H1 (cell line): ENCODE measurements around the gene TUNAR. TPM values are rescaled to one million over a fixed set of nuclear protein-coding genes. Genes with fewer than 3 reads are reported as not detected.

Experiments
- CTCF ChIA-PET: fragments of 300-600 bp; sonication (Branson Sonifier 250); formaldehyde crosslinking; loops from one replicate; lab custom pipeline; 2021; ENCODE audit not compliant: partially characterized antibody; lab: Charles Lee
- POLR2A ChIA-PET: fragments of 300-600 bp; sonication (Branson Sonifier 250); formaldehyde crosslinking; loops from one replicate; lab custom pipeline; 2021; ENCODE audit warnings: inconsistent platforms; ENCODE audit not compliant: partially characterized antibody; lab: Charles Lee
- DNase-seq, 2 experiments: peaks; one replicate each; pipeline versions ENCODE4 v3.0.0 to v3.0.0-alpha.2; 2010 to 2022; ENCODE audit warnings: low spot score in 2 of 2, low read depth in 1 of 2, mixed read lengths in 1 of 2
- FAIRE-seq: peaks from 2 replicates; lab custom pipeline; 2011; peaks lifted over from hg19 to GRCh38; lab: Jason Lieb, UNC
- H2AFZ ChIP-seq: 2 replicates; pipeline ENCODE4 v1.8.1; 2012; ENCODE audit warnings: low read length, inconsistent platforms
- H2AK5ac ChIP-seq: 2 replicates; pipeline ENCODE4 v1.6.1; 2013; ENCODE audit warnings: low read depth, low read length
- H2BK120ac ChIP-seq: replicated peaks from 2 replicates; pipeline ENCODE3; 2013; ENCODE audit warnings: low read depth, low read length, inconsistent platforms
- H2BK12ac ChIP-seq: 2 replicates; pipeline ENCODE4 v1.6.1; 2013; ENCODE audit warnings: low read depth, low read length
- H2BK15ac ChIP-seq: 2 replicates; pipeline ENCODE4 v1.6.1; 2013; ENCODE audit warnings: low read length
- H2BK20ac ChIP-seq: 2 replicates; pipeline ENCODE4 v1.6.1; 2013; ENCODE audit warnings: low read length
- H2BK5ac ChIP-seq: 2 replicates; pipeline ENCODE4 v1.6.1; 2013; ENCODE audit warnings: low read depth, low read length
- H3K14ac ChIP-seq: 2 replicates; pipeline ENCODE4 v1.6.1; 2013; ENCODE audit warnings: inconsistent platforms; ENCODE audit not compliant: insufficient read length
- H3K18ac ChIP-seq: 2 replicates; pipeline ENCODE4 v1.6.1; 2013; ENCODE audit warnings: low read length; ENCODE audit errors: extremely low read depth
- H3K23ac ChIP-seq: 2 replicates; pipeline ENCODE4 v1.6.1; 2013; ENCODE audit warnings: inconsistent platforms; ENCODE audit not compliant: insufficient read length
- H3K23me2 ChIP-seq: 2 replicates; pipeline ENCODE4 v1.6.1; 2013; ENCODE audit warnings: low read depth, low read length
- H3K27ac ChIP-seq: 2 replicates; pipeline ENCODE4 v1.6.1; 2011; ENCODE audit warnings: low read depth, low read length, inconsistent platforms
- H3K27me3 ChIP-seq, 4 experiments: replicated peaks in 1 of 4; 1 replicate in 1 of 4; 2 replicates in 3 of 4; pipeline versions ENCODE4 v1.6.1 to v1.8.1; 2011 to 2013; ENCODE audit warnings: low read length in 3 of 4, mild to moderate bottlenecking in 3 of 4, inconsistent platforms in 2 of 4, mixed read lengths in 2 of 4, moderate library complexity in 1 of 4; ENCODE audit not compliant: control insufficient read depth in 3 of 4, insufficient read depth in 3 of 4; ENCODE audit errors: extremely low read depth in 1 of 4
- H3K36me3 ChIP-seq, 4 experiments: 2 replicates each; pipeline versions ENCODE4 v1.6.1 to v1.8.1; 2011 to 2013; ENCODE audit warnings: mild to moderate bottlenecking in 4 of 4, low read length in 3 of 4, moderate library complexity in 2 of 4, control low read depth in 1 of 4, inconsistent platforms in 1 of 4; ENCODE audit not compliant: insufficient read depth in 4 of 4, control insufficient read depth in 2 of 4
- H3K4ac ChIP-seq: replicated peaks from 2 replicates; pipeline ENCODE3; 2013; ENCODE audit warnings: low read length, low read depth, mixed read lengths, inconsistent platforms; ENCODE audit not compliant: insufficient read length
- H3K4me1 ChIP-seq, 4 experiments: replicated peaks in 1 of 4; 1 replicate in 1 of 4; 2 replicates in 3 of 4; pipeline versions ENCODE4 v1.6.1 to v1.8.1; 2011 to 2013; ENCODE audit warnings: low read length in 3 of 4, inconsistent platforms in 2 of 4, mixed read lengths in 1 of 4; ENCODE audit not compliant: insufficient read depth in 4 of 4, control insufficient read depth in 3 of 4
- H3K4me2 ChIP-seq, 2 experiments: 2 replicates each; pipeline versions ENCODE4 v1.6.1 to v1.8.1; 2011 to 2013; ENCODE audit warnings: low read depth in 2 of 2, low read length in 2 of 2, control low read depth in 1 of 2, inconsistent platforms in 1 of 2, mild to moderate bottlenecking in 1 of 2; ENCODE audit not compliant: insufficient read depth in 1 of 2
- H3K4me3 ChIP-seq, 4 experiments: fragments of 200-600, 300-600 bp in 1 of 4; sonication (generic), shearing (Covaris generic), sonication (Bioruptor Twin) in 1 of 4; 2 replicates each; pipeline versions ENCODE4 v1.5.1 to v1.8.1; 2011 to 2016; ENCODE audit warnings: low read length in 4 of 4, low read depth in 3 of 4, control low read depth in 2 of 4, inconsistent platforms in 2 of 4, mild to moderate bottlenecking in 2 of 4, mixed read lengths in 1 of 4, moderate library complexity in 1 of 4; ENCODE audit not compliant: insufficient read depth in 2 of 4; ENCODE audit errors: extremely low read depth in 1 of 4
- H3K56ac ChIP-seq: replicated peaks from 2 replicates; pipeline ENCODE3; 2013; ENCODE audit warnings: low read depth, mild to moderate bottlenecking, mixed read lengths, low read length, inconsistent platforms; ENCODE audit not compliant: insufficient read length
- H3K79me1 ChIP-seq: 2 replicates; pipeline ENCODE4 v1.6.1; 2013; ENCODE audit warnings: low read depth, low read length, control low read depth
- H3K79me2 ChIP-seq, 2 experiments: 2 replicates each; pipeline versions ENCODE4 v1.6.1 to v1.8.1; 2012 to 2013; ENCODE audit warnings: low read length in 2 of 2, mild to moderate bottlenecking in 2 of 2, inconsistent platforms in 1 of 2; ENCODE audit not compliant: insufficient read depth in 2 of 2, control insufficient read depth in 1 of 2
- H3K9ac ChIP-seq, 4 experiments: replicated peaks in 1 of 4; 1 replicate in 1 of 4; 2 replicates in 3 of 4; pipeline versions ENCODE4 v1.6.1 to v1.8.1; 2011 to 2013; ENCODE audit warnings: low read depth in 3 of 4, low read length in 3 of 4, control low read depth in 2 of 4, mild to moderate bottlenecking in 2 of 4, moderate library complexity in 2 of 4, inconsistent platforms in 1 of 4; ENCODE audit errors: extremely low read depth in 1 of 4
- H3K9me3 ChIP-seq, 2 experiments: 2 replicates each; pipeline versions ENCODE4 v1.6.1 to v1.8.1; 2012 to 2013; ENCODE audit warnings: mild to moderate bottlenecking in 2 of 2, moderate library complexity in 2 of 2, control low read depth in 1 of 2, inconsistent platforms in 1 of 2, low read depth in 1 of 2, low read length in 1 of 2, mixed read lengths in 1 of 2; ENCODE audit not compliant: insufficient read depth in 2 of 2
- H4K20me1 ChIP-seq, 2 experiments: replicated peaks in 1 of 2; 2 replicates each; pipeline versions ENCODE3 to v1.8.1; 2011 to 2013; ENCODE audit warnings: inconsistent platforms in 2 of 2, low read length in 2 of 2, mild to moderate bottlenecking in 1 of 2; ENCODE audit not compliant: insufficient read depth in 2 of 2, control insufficient read depth in 1 of 2
- H4K5ac ChIP-seq: 2 replicates; pipeline ENCODE4 v1.6.1; 2013; ENCODE audit warnings: low read length, low read depth, mixed read lengths, inconsistent platforms; ENCODE audit not compliant: insufficient read length
- H4K8ac ChIP-seq: 2 replicates; pipeline ENCODE4 v1.8.0; 2013; ENCODE audit warnings: mild to moderate bottlenecking, moderate library complexity, low read length, inconsistent platforms; ENCODE audit not compliant: insufficient read depth; ENCODE audit errors: extremely low read depth
- H4K91ac ChIP-seq: replicated peaks from 2 replicates; pipeline ENCODE3; 2013; ENCODE audit warnings: low read length, mixed read lengths, inconsistent platforms; ENCODE audit not compliant: insufficient read length
- CBX5 ChIP-seq: fragments of 300-800, 300-1000 bp; sonication (generic); IDR thresholded peaks from 2 replicates; pipeline ENCODE4 v1.7.1; 2016; ENCODE audit warnings: antibody characterized with exemption, low read length, low read depth
- CREB1 ChIP-seq: IDR thresholded peaks from 2 replicates; pipeline ENCODE4 v1.6.1; 2012; ENCODE audit warnings: inconsistent platforms
- EGR1 ChIP-seq: IDR thresholded peaks from 2 replicates; pipeline ENCODE4 v1.6.1; 2011; ENCODE audit warnings: low read depth, low read length, borderline replicate concordance
- EP300 ChIP-seq, 2 experiments: IDR thresholded peaks; 1 replicate in 1 of 2; 2 replicates in 1 of 2; pipeline ENCODE4 v1.6.1; 2011 to 2012; ENCODE audit warnings: low read depth in 2 of 2, low read length in 2 of 2, mild to moderate bottlenecking in 2 of 2, borderline replicate concordance in 1 of 2, inconsistent platforms in 1 of 2, moderate library complexity in 1 of 2
- HDAC2 ChIP-seq, 2 experiments: fragments of 300-600 bp in 1 of 2; sonication (generic) in 1 of 2; IDR thresholded peaks; 2 replicates each; pipeline ENCODE4 v1.6.1; 2011 to 2012; ENCODE audit warnings: low read depth in 2 of 2, low read length in 2 of 2, mild to moderate bottlenecking in 2 of 2, moderate library complexity in 2 of 2, borderline replicate concordance in 1 of 2, inconsistent platforms in 1 of 2
- PHF8 ChIP-seq: fragments of 200-600 bp; sonication (generic); conservative IDR thresholded peaks from 2 replicates; pipeline ENCODE4 v1.7.1; 2012; ENCODE audit warnings: low read depth, mild to moderate bottlenecking, inconsistent platforms, low read length, moderate library complexity
- RAD21 ChIP-seq, 2 experiments: IDR thresholded peaks in 1 of 2; conservative IDR thresholded peaks in 1 of 2; 2 replicates each; pipeline ENCODE4 v1.6.1; 2011; ENCODE audit warnings: low read depth in 2 of 2, low read length in 2 of 2, improper control_type of control experiment in 1 of 2, inconsistent platforms in 1 of 2, mild to moderate bottlenecking in 1 of 2, moderate library complexity in 1 of 2
- RBBP5 ChIP-seq: IDR thresholded peaks from 2 replicates; pipeline ENCODE4 v1.7.1; 2012; ENCODE audit warnings: low read depth, mild to moderate bottlenecking, inconsistent platforms, low read length, moderate library complexity, borderline replicate concordance
- SUZ12 ChIP-seq: fragments of 200-600 bp; sonication (generic); IDR thresholded peaks from 2 replicates; pipeline ENCODE4 v1.6.1; 2012; ENCODE audit warnings: mild to moderate bottlenecking, inconsistent platforms, low read length, moderate library complexity, mixed read lengths
- TCF12 ChIP-seq: IDR thresholded peaks from 2 replicates; pipeline ENCODE4 v1.6.1; 2011; ENCODE audit warnings: low read depth, mild to moderate bottlenecking, low read length
- WGBS, 2 experiments: shearing (Covaris generic) in 1 of 2; methylation state at CpG; one replicate each; pipeline versions ENCODE4 v1.1.6 to v1.1.7; 2013 to 2015; ENCODE audit warnings: low lambda C conversion rate in 2 of 2, mixed read lengths in 2 of 2, inconsistent platforms in 1 of 2, low coverage in 1 of 2, missing lambda C conversion rate in 1 of 2; ENCODE audit not compliant: insufficient replicate concordance in 2 of 2, insufficient coverage in 1 of 2, insufficient read length in 1 of 2; ENCODE audit errors: extremely low coverage in 1 of 2, missing lambda C conversion rate in 1 of 2; 5-methylcytosine and 5-hydroxymethylcytosine counted together
- polyA plus RNA-seq, 7 experiments: library from polyadenylated mRNA; depleted of rRNA in 3 of 7; stranded (reverse) in 5 of 7; unstranded in 2 of 7; fragments of >200 nt in 5 of 7; fragments of 200-250 nt in 2 of 7; gene quantifications; 1 replicate in 5 of 7; 2 replicates in 1 of 7; 4 replicates in 1 of 7; pipeline versions ENCODE4 v1.2.1 to v1.2.3, GENCODE V29; 2011 to 2013; ENCODE audit warnings: missing spikeins in 2 of 7, mixed read lengths in 2 of 7
- total RNA-seq: library from RNA; stranded (reverse); fragmentation: NEBNext Ultra II Directional; extraction: Animal tissue kit (Norgen Biotek cat#: 25700); gene quantifications from 2 replicates; pipeline ENCODE4 v1.2.1, GENCODE V29; 2021

TUNAR gene
- total and polyA plus RNA-seq, 2 of the 8 experiments (the other 6 are each of a cell fraction or from before 2014, with no cell fraction given) = 12.8 to 63.9 TPM

- Histone ChIP-seq H3K4me3 (no peak overlapping the region), H3K4me2 (peak overlapping the region in 1 of 2 experiments; percentile 52; a peak in 1 of 4 replicates), H2BK12ac (peak overlapping the region; percentile 5; the same call in 1 of the 2 replicates), H3K27ac (no peak overlapping the region), H3K4me1 (peaks cover 4 to 13% (median 10%) of the 10 kb centered on the region in 4 experiments), H3K9ac (no peak overlapping the region), H3K14ac (no peak overlapping the region), H2AFZ (peak overlapping the region; percentile 99), H2BK15ac (0 out of 2 replicates have a peak overlapping the region, but pooled peaks have one; percentile 73), H3K18ac (peak overlapping the region; percentile 75; the same call in 1 of the 2 replicates), H4K5ac (no peak overlapping the region), H3K27me3 (no peaks in the 10 kb centered on the region), H3K9me3 (peaks cover 5 to 6% of the 10 kb centered on the region in 2 experiments; a peak in 1 of 4 replicates), H2AK5ac (no peak overlapping the region), H3K79me1 (no peaks in the 10 kb centered on the region; the same call in 1 of the 2 replicates), H2BK20ac (no peak overlapping the region), H4K8ac (no peak overlapping the region), H3K36me3 (no peaks in the 10 kb centered on the region), H4K20me1 (no peaks in the 10 kb centered on the region), H2BK5ac (peak overlapping the region; percentile 12; the same call in 1 of the 2 replicates), H2BK120ac (no peak overlapping the region), H3K23me2 (no peaks in the 10 kb centered on the region), H3K23ac (no peak overlapping the region), H3K56ac (no peak overlapping the region), H4K91ac (peak overlapping the region; percentile 51), H3K4ac (no peak overlapping the region), H3K79me2 (no peaks in the 10 kb centered on the region)
- FAIRE-seq = no peak
- POLR2A ChIA-PET = interaction anchor here (1.4 kb wide), 1 partner anchor 44 kb away, joined by 4 read pairs; no protein-coding TSS in a partner anchor
- CTCF ChIA-PET = interaction anchor here (1.7 kb wide), 1 partner anchor 66 kb away, joined by 4 read pairs; no protein-coding TSS in a partner anchor
- 82% methylated on average over 8 of the region's 8 CpGs; no CpG with 5 or more reads in 1 of the 2 experiments for WGBS, 2 experiments
- DNase-seq = peak in 1 of 2 experiments; percentile 52
- TF ChIP-seq HDAC2 (IDR thresholded peaks at IDR 0.05; ENCODE audit: borderline replicate concordance in 1 of 2, low read depth in 2 of 2, low read length in 2 of 2) (no peak), RAD21 (IDR thresholded peaks at IDR 0.05 in 1 of 2, conservative IDR thresholded peaks at IDR 0.05 in 1 of 2; ENCODE audit: low read depth in 2 of 2, low read length in 2 of 2) (no peak), CREB1 (no peak), CBX5 (no peak), PHF8 (no peak), TCF12 (no peak), RBBP5 (no peak), EP300 (IDR thresholded peaks at IDR 0.05; ENCODE audit: borderline replicate concordance in 1 of 2, low read depth in 2 of 2, low read length in 2 of 2) (no peak), EGR1 (no peak), SUZ12 (no peak)
Measured at GRCh38 chr14:95832012-95832411, 44.6 kb upstream of the TUNAR start.
